Fibroblast of villous mesenchyme (primary cell): ENCODE measurements around the gene TMEM52. TPM values are rescaled to one million over a fixed set of nuclear protein-coding genes. Genes with fewer than 3 reads are reported as not detected.

Experiments used
- DNase-seq: peaks from one replicate; pipeline ENCODE4 v3.0.0-alpha.2; 2010; ENCODE audit warnings: low read depth
- H3K4me3 ChIP-seq: 2 replicates; pipeline ENCODE4 v1.5.1; 2011; ENCODE audit warnings: low read depth, mild to moderate bottlenecking, low read length
- total RNA-seq: library from RNA; depleted of rRNA; stranded (reverse); fragments of >200 nt; gene quantifications from 2 replicates; pipeline ENCODE4 v1.2.3, GENCODE V29; 2012
- TF ChIP-seq, protein P1 (sequence below): IDR thresholded peaks from 2 replicates; pipeline ENCODE4 v1.5.1; 2012; ENCODE audit warnings: low read depth, mild to moderate bottlenecking, low read length; ENCODE audit not compliant: insufficient read depth

The TMEM52 gene
- total RNA-seq, 1 donor = 0.43 TPM

GRCh38 chr1:1941868-1942752 is 23.0 kb upstream of the TMEM52 start:
- TF ChIP-seq, protein P1, sequence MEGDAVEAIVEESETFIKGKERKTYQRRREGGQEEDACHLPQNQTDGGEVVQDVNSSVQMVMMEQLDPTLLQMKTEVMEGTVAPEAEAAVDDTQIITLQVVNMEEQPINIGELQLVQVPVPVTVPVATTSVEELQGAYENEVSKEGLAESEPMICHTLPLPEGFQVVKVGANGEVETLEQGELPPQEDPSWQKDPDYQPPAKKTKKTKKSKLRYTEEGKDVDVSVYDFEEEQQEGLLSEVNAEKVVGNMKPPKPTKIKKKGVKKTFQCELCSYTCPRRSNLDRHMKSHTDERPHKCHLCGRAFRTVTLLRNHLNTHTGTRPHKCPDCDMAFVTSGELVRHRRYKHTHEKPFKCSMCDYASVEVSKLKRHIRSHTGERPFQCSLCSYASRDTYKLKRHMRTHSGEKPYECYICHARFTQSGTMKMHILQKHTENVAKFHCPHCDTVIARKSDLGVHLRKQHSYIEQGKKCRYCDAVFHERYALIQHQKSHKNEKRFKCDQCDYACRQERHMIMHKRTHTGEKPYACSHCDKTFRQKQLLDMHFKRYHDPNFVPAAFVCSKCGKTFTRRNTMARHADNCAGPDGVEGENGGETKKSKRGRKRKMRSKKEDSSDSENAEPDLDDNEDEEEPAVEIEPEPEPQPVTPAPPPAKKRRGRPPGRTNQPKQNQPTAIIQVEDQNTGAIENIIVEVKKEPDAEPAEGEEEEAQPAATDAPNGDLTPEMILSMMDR = no peak

GRCh38 chr1:1941211-1941841 is 22.2 kb upstream of the TMEM52 start:
- TF ChIP-seq, protein P1 = no peak
- DNase-seq = no peak
- H3K4me3 ChIP-seq = no peak overlapping the region

More at GRCh38 chr1:1941868-1942752, 23.0 kb upstream of the TMEM52 start:
- H3K4me3 ChIP-seq = no peak overlapping the region
- DNase-seq = no peak

- no peak overlapping the region for H3K4me3 ChIP-seq
- TF ChIP-seq, protein P1 = no peak
- no peak for DNase-seq
These were observed 21.0 kb upstream of the TMEM52 start for GRCh38 chr1:1940123-1940425.

DNA sequence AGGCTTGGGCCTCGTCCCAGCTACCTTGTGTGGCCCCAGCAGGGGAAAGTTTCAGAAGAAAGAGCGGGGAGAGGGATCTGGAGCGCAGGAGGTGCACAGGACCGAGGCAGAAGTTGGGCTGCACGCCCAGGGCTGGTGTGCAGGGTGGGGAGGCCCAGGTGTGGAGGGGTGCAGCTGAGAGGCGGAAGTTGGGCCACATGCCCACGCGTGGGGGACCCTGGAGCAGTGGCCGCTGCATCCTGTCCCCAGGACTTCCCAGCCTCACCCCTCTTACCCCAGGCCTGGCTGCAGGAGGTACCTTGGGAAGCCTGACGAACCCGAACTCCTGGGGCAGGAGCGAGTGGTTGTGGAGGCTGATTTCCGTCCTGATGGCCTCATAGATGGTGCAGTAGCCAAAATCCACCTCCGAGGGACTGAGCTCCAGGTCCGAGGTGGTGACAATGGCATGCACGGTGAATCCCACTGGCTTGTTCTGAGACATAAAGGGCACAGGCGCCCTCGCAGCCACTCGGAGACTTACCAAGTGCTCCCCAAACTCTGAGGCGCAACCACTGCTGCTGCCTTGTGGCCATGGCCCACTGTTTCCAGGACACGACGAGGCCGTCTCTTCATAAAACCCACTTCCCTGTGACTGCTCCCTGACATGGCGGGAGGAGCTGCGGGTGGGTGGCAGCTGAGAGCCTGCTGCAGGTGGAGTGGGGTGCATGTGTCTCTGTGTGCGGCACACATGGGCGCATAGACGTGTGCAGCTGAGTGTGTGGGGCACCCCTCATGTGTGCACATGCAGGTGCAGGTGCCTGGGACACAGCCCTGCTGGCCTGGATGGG is 20.4 kb upstream of the TMEM52 start:
- no peak overlapping the region for H3K4me3 ChIP-seq
- TF ChIP-seq, protein P1 = no peak
- no peak for DNase-seq

GRCh38 chr1:1938613-1939295 is 19.7 kb upstream of the TMEM52 start:
- TF ChIP-seq, protein P1 = no peak
- no peak overlapping the region for H3K4me3 ChIP-seq

DNA sequence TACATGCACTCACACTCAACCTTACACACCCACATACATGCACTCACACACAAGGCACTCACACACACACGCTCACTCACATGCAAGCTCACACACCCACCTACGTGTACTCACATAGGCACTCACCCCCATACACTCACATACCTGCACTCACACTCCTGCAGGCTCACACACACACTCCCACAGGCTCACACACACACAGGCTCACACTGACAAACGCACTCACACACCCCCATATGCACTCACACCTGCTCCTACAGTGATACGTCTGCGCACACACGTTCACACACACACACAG is 19.1 kb upstream of the TMEM52 start:
- TF ChIP-seq, protein P1 = no peak
- no peak for DNase-seq
- no peak overlapping the region for H3K4me3 ChIP-seq

More at GRCh38 chr1:1938613-1939295, 19.7 kb upstream of the TMEM52 start:
- DNase-seq = no peak
